Ascending aorta (tissue), 2 donors: ENCODE results near the gene CCT8L2. TPM values are rescaled to one million over a fixed set of nuclear protein-coding genes. Genes with fewer than 3 reads are reported as not detected.
"Not testable (repeated sequence)": the region's sequence is repeated elsewhere in the genome, so short reads cannot be mapped to it uniquely, and the experiment has no call there.

Experiments
- DNase-seq, 2 donors: peaks; one replicate each; pipeline ENCODE4 v3.0.0-alpha.2; 2019; ENCODE audit warnings: low spot score in 2 of 2
- H3K27ac ChIP-seq, 2 donors: fragments of 200-600 bp; sonication (generic); one replicate each; pipeline ENCODE4 v1.5.1; 2016 to 2017; ENCODE audit warnings: mild to moderate bottlenecking in 1 of 2
- H3K27me3 ChIP-seq: fragments of 200-600 bp; sonication (generic); one replicate; pipeline ENCODE4 v1.5.1; 2017
- H3K36me3 ChIP-seq, 2 donors: fragments of 200-600 bp; sonication (generic); one replicate each; pipeline ENCODE4 v1.5.1; 2016
- H3K4me1 ChIP-seq, 2 donors: fragments of 200-600 bp; sonication (generic); one replicate each; pipeline ENCODE4 v1.5.1; 2016 to 2017; ENCODE audit warnings: mild to moderate bottlenecking in 1 of 2
- H3K4me3 ChIP-seq, 2 donors: fragments of 200-600 bp; sonication (generic); one replicate each; pipeline ENCODE4 v1.5.1; 2016 to 2017; ENCODE audit warnings: mild to moderate bottlenecking in 1 of 2
- H3K9me3 ChIP-seq, 2 donors: fragments of 200-600 bp; sonication (generic); one replicate each; pipeline ENCODE4 v1.5.1; 2016
- intact Hi-C: fragments of 100-400 bp; cut with DNase I; formaldehyde crosslinking; loops from one replicate; pipeline ENCODE4 v1.15.1; 2023
- total RNA-seq: library from RNA; depleted of rRNA; stranded (reverse); fragments of >200 nt; gene quantifications from one replicate; pipeline ENCODE4 v1.1.0, GENCODE V29; 2016
- TF ChIP-seq, protein P1 (sequence below), 3 experiments: fragments of 200-600 bp in 2 of 3; fragments of 450-650 bp in 1 of 3; sonication (generic) in 2 of 3; IDR thresholded peaks; one replicate each; pipeline ENCODE4 v1.5.1; 2016 to 2019; ENCODE audit warnings: antibody characterized with exemption in 3 of 3, mild to moderate bottlenecking in 1 of 3, moderate library complexity in 1 of 3

Gene CCT8L2
- total RNA-seq, 1 donor from 2014 or later, result not detected

- no peaks in the 10 kb centered on the region for H3K9me3 ChIP-seq
- TF ChIP-seq, protein P1, sequence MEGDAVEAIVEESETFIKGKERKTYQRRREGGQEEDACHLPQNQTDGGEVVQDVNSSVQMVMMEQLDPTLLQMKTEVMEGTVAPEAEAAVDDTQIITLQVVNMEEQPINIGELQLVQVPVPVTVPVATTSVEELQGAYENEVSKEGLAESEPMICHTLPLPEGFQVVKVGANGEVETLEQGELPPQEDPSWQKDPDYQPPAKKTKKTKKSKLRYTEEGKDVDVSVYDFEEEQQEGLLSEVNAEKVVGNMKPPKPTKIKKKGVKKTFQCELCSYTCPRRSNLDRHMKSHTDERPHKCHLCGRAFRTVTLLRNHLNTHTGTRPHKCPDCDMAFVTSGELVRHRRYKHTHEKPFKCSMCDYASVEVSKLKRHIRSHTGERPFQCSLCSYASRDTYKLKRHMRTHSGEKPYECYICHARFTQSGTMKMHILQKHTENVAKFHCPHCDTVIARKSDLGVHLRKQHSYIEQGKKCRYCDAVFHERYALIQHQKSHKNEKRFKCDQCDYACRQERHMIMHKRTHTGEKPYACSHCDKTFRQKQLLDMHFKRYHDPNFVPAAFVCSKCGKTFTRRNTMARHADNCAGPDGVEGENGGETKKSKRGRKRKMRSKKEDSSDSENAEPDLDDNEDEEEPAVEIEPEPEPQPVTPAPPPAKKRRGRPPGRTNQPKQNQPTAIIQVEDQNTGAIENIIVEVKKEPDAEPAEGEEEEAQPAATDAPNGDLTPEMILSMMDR (IDR thresholded peaks at IDR 0.05), result no peak
- intact Hi-C loops, result no loop called here
- no peak for DNase-seq
- no peaks in the 10 kb centered on the region for H3K4me1 ChIP-seq
- no peak overlapping the region for H3K4me3 ChIP-seq
- H3K27ac ChIP-seq, result no peak overlapping the region
- no peaks in the 10 kb centered on the region for H3K36me3 ChIP-seq
- H3K27me3 ChIP-seq, result no peaks in the 10 kb centered on the region
Observed at GRCh38 chr22:16594026-16594425, 1.4 kb upstream of the CCT8L2 start.

GRCh38 chr22:16592231-16592630, 379 bp downstream of the CCT8L2 start:
- H3K27ac ChIP-seq, intact Hi-C loops, DNase-seq, H3K9me3 ChIP-seq, H3K36me3 ChIP-seq, H3K27me3 ChIP-seq, H3K4me3 ChIP-seq, H3K4me1 ChIP-seq: not testable (repeated sequence)

- intact Hi-C loops, H3K27me3 ChIP-seq, H3K27ac ChIP-seq, H3K4me3 ChIP-seq, H3K9me3 ChIP-seq, H3K36me3 ChIP-seq, H3K4me1 ChIP-seq, DNase-seq: not testable (repeated sequence)
Observed at GRCh38 chr22:16591136-16591535, 1.5 kb downstream of the CCT8L2 start.

- H3K4me1 ChIP-seq, result no peaks in the 10 kb centered on the region
- H3K36me3 ChIP-seq, result no peaks in the 10 kb centered on the region
- no peak for DNase-seq
- no peaks in the 10 kb centered on the region for H3K9me3 ChIP-seq
- intact Hi-C loops, result no loop called here
- TF ChIP-seq, protein P1 (IDR thresholded peaks at IDR 0.05), result no peak
- no peak overlapping the region for H3K27ac ChIP-seq
- no peaks in the 10 kb centered on the region for H3K27me3 ChIP-seq
- no peak overlapping the region for H3K4me3 ChIP-seq
Observed at GRCh38 chr22:16586991-16587390, 5.6 kb downstream of the CCT8L2 start.

GRCh38 chr22:16586170-16586569, 6.4 kb downstream of the CCT8L2 start:
- TF ChIP-seq, protein P1 (IDR thresholded peaks at IDR 0.05), result no peak
- Histone ChIP-seq H3K9me3 (no peaks in the 10 kb centered on the region), H3K4me1 (no peaks in the 10 kb centered on the region), H3K4me3 (no peak overlapping the region), H3K27ac (no peak overlapping the region), H3K27me3 (no peaks in the 10 kb centered on the region), H3K36me3 (no peaks in the 10 kb centered on the region)
- intact Hi-C loops, result no loop called here
- DNase-seq, result no peak

GRCh38 chr22:16580872-16581271, 11.7 kb downstream of the CCT8L2 start:
- H3K4me1 ChIP-seq, H3K36me3 ChIP-seq, H3K9me3 ChIP-seq, H3K27ac ChIP-seq, DNase-seq, intact Hi-C loops, H3K4me3 ChIP-seq, H3K27me3 ChIP-seq: not testable (repeated sequence)

DNA sequence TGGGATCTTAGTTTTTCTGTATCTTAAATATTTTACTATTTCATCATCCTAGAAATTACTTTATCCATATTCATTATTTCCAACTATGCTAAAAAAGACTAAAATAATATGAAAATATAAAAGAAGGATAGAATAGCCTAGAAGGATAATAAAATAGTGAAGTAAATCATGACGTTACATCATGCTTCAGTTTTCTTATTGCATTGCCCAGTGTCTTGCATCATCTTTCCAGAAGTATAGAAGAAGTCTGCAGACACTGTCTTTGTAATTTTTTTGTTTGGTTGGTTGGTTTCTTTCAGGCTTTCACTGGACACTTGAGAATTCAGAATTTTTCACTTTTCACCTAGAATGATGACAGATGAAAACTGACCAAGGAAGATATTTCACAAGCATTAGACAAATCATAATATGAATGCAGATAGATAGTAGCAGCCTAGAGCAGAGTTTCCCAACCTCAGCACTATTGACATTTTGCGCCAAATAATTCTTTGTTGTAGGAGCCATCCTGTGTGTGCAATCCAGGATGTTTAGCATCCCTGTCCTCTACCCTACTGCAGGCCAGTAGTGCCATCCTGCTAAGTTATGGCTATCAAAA, 23.3 kb downstream of the CCT8L2 start:
- H3K9me3 ChIP-seq, H3K4me3 ChIP-seq, DNase-seq, H3K27ac ChIP-seq, intact Hi-C loops, H3K27me3 ChIP-seq, H3K4me1 ChIP-seq, H3K36me3 ChIP-seq: not testable (repeated sequence)

DNA sequence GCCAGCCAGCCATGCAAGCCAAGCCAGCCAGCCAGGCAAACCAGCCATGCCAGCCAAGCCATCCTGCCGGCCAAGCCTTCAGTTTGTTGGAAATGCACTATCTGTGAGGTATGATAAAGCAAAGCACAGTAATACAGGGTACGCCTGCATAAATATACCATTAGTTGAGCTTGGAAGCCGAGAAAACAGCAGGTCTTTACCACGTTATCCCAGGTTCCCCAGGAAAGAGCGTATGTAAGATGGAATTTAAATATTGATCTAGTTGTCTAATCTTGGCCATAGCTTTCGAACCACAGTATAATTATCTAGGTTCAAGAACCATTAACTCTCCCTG, 24.2 kb downstream of the CCT8L2 start:
- Histone ChIP-seq H3K9me3 (no peaks in the 10 kb centered on the region), H3K27ac (no peak overlapping the region), H3K4me3 (no peak overlapping the region), H3K4me1 (no peaks in the 10 kb centered on the region), H3K27me3 (no peaks in the 10 kb centered on the region), H3K36me3 (no peaks in the 10 kb centered on the region)
- no peak for DNase-seq
- TF ChIP-seq, protein P1 (IDR thresholded peaks at IDR 0.05), result no peak
- intact Hi-C loops, result no loop called here

DNA sequence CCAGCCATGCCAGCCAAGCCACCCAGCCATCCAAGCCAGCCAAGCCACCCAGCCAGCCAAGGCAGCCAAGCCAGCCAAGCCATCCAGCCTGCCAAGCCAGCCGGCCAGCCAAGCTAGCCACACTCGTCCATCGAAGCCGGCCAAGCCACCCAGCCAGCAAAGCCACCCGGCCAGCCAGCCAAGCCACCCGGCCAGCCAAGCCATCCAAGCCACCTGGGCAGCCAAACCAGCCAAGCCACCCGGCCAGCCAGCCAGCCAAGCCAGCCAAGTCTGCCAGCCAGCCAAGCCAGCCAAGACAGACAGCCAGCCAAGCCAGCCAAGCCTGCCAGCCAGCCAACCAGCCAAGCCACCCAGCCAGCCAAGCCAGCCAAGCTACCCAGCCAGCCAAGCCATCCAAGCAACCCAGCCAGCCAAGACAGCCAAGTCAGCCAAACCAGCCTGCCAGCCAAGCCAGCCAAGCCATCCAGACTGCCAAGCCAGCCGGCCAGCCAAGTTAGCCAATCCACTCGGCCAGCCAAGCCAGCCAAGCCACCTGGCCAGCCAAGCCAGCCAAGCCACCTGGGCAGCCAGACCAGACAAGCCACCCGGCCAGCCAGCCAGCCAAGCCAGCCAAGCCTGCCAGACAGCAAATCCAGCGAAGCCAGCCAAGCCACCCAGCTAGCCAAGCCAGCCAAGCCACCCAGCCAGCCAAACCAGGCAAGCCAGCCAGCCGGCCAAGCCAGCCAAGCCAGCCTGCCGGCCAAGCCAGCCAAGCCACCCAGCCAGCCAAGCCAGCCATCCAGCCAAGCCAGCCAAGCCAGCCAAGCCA, 24.8 kb downstream of the CCT8L2 start:
- H3K9me3 ChIP-seq, H3K27me3 ChIP-seq, H3K4me3 ChIP-seq, intact Hi-C loops, H3K4me1 ChIP-seq, H3K36me3 ChIP-seq, H3K27ac ChIP-seq, DNase-seq: not testable (repeated sequence)

DNA sequence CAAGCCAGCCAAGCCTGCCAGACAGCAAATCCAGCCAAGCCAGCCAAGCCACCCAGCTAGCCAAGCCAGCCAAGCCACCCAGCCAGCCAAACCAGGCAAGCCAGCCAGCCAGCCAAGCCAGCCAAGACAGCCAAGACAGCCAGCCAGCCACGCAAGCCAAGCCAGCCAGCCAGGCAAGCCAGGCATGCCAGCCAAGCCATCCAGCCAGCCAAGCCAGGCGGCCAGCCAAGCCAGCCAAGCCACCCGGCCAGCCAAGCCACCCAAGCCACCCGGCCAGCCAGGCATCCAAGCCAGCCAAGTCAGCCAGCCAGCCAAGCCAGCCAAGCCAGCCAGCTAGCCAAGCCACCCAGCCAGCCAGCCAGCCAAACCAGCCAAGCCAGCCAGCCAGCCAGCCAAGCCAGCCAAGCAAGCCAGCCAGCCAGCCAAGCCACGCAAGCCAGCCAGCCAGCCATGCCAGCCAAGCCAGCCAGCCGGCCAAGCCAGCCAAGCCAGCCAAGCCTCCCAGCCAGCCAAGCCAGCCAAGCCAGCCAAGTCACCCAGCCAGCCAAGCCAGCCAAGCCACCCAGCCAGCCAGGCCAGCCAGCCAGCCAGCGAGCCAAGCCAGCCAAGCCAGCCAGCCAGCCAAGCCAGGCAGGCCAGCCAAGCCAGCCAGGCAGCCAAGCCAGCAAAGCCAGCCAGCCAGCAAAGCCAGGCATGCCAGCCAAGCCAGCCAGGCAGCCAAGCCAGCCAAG, 26.0 kb downstream of the CCT8L2 start:
- H3K27ac ChIP-seq, H3K4me1 ChIP-seq, DNase-seq, H3K4me3 ChIP-seq, H3K27me3 ChIP-seq, H3K9me3 ChIP-seq, H3K36me3 ChIP-seq, intact Hi-C loops: not testable (repeated sequence)
